Skeletal muscle satellite cell (primary cell): ENCODE data around the gene TXNRD2.

ENCODE experiments used
- H3K27me3 ChIP-seq: 2 replicates; pipeline ENCODE4 v1.7.0; 2013; ENCODE audit warnings: low read length; ENCODE audit not compliant: control insufficient read depth, insufficient read depth
- H3K36me3 ChIP-seq: 2 replicates; pipeline ENCODE4 v1.7.0; 2013; ENCODE audit warnings: mild to moderate bottlenecking, control low read depth, low read length; ENCODE audit not compliant: insufficient read depth
- H3K4me1 ChIP-seq: 2 replicates; pipeline ENCODE4 v1.7.0; 2013; ENCODE audit warnings: low read length; ENCODE audit not compliant: control insufficient read depth, insufficient read depth
- H3K4me2 ChIP-seq: 2 replicates; pipeline ENCODE4 v1.7.0; 2013; ENCODE audit warnings: mild to moderate bottlenecking, low read length
- H3K4me3 ChIP-seq: 2 replicates; pipeline ENCODE4 v1.7.0; 2013; ENCODE audit warnings: low read length
- H3K9ac ChIP-seq: 2 replicates; pipeline ENCODE4 v1.7.0; 2013; ENCODE audit warnings: mild to moderate bottlenecking, low read depth, low read length, moderate library complexity
- H3K9me3 ChIP-seq: replicated peaks from 2 replicates; pipeline ENCODE4 v1.7.0; 2013; ENCODE audit warnings: mild to moderate bottlenecking, control low read depth, low read length

Gene TXNRD2

GRCh38 chr22:19828035-19828401, 113.6 kb downstream of the TXNRD2 start:
- Histone ChIP-seq H3K4me1 (no peaks in the 10 kb centered on the region), H3K36me3 (no peaks in the 10 kb centered on the region), H3K4me2 (no peak overlapping the region), H3K4me3 (no peak overlapping the region), H3K9me3 (no peaks in the 10 kb centered on the region), H3K9ac (no peak overlapping the region), H3K27me3 (no peaks in the 10 kb centered on the region)

GRCh38 chr22:19827341-19828034, 114.1 kb downstream of the TXNRD2 start:
- H3K4me1 ChIP-seq, result no peaks in the 10 kb centered on the region
- H3K9me3 ChIP-seq, result no peaks in the 10 kb centered on the region
- H3K4me3 ChIP-seq, result no peak overlapping the region
- H3K9ac ChIP-seq, result no peak overlapping the region
- H3K36me3 ChIP-seq, result no peaks in the 10 kb centered on the region
- no peaks in the 10 kb centered on the region for H3K27me3 ChIP-seq
- no peak overlapping the region for H3K4me2 ChIP-seq

GRCh38 chr22:19826619-19826950, 115.0 kb downstream of the TXNRD2 start:
- Histone ChIP-seq H3K4me3 (no peak overlapping the region), H3K27me3 (no peaks in the 10 kb centered on the region), H3K9ac (no peak overlapping the region), H3K36me3 (no peaks in the 10 kb centered on the region), H3K9me3 (no peaks in the 10 kb centered on the region), H3K4me2 (no peak overlapping the region), H3K4me1 (no peaks in the 10 kb centered on the region)

GRCh38 chr22:19825904-19826618, 115.6 kb downstream of the TXNRD2 start:
- Histone ChIP-seq H3K27me3 (no peaks in the 10 kb centered on the region), H3K4me2 (no peak overlapping the region), H3K9me3 (no peaks in the 10 kb centered on the region), H3K9ac (no peak overlapping the region), H3K4me1 (no peaks in the 10 kb centered on the region), H3K36me3 (no peaks in the 10 kb centered on the region), H3K4me3 (no peak overlapping the region)
